ENCODE data around the gene C5orf52. TPM values are rescaled to one million over a fixed set of nuclear protein-coding genes. Genes with fewer than 3 reads are reported as not detected.

The C5orf52 gene
- total and polyA plus RNA-seq, 2 donors (not counting 1 experiment from before 2014, with no cell fraction given), result not detected

- no peak for TF ChIP-seq EZH2 (IDR thresholded peaks at IDR 0.05; ENCODE audit: low read length, missing control alignments)
- TF ChIP-seq CTCF (conservative IDR thresholded peaks at IDR 0.05 in 1 of 2, IDR thresholded peaks at IDR 0.05 in 1 of 2; ENCODE audit: low read depth in 1 of 2, low read length in 2 of 2), result no peak
- Histone ChIP-seq H3K4me2 (ENCODE audit: extremely low read depth, insufficient read depth, low read length) (no peak within 1 kb of the TSS), H3K27ac (ENCODE audit: insufficient read depth, low read length) (no peak within 1 kb of the TSS), H3K27me3 (ENCODE audit: control insufficient read depth, insufficient read depth, low read length) (no peaks in the 10 kb centered on the region), H3K4me3 (replicated peaks in 1 of 4; ENCODE audit: control extremely low read depth in 1 of 4, insufficient read depth in 1 of 4, low read depth in 3 of 4, low read length in 4 of 4) (peak within 1 kb of the TSS in 1 of 4 experiments; percentile 32), H2AFZ (ENCODE audit: low read length) (peak within 1 kb of the TSS; percentile 76), H3K79me2 (ENCODE audit: control insufficient read depth, insufficient read depth, low read length) (no peaks in the 10 kb centered on the region), H3K4me1 (ENCODE audit: control insufficient read depth, extremely low read depth, insufficient read depth, low read length) (no peaks in the 10 kb centered on the region), H3K36me3 (ENCODE audit: control insufficient read depth, insufficient read depth, low read length) (no peaks in the 10 kb centered on the region), H3K9ac (ENCODE audit: insufficient read depth, low read length) (no peak within 1 kb of the TSS), H3K9me3 (ENCODE audit: control insufficient read depth, insufficient read depth, low read depth, low read length) (no peaks in the 10 kb centered on the region), H4K20me1 (ENCODE audit: control insufficient read depth, extremely low read depth, insufficient read depth, low read length) (no peaks in the 10 kb centered on the region)
- DNase-seq (ENCODE audit: low read depth in 2 of 2), result no peak
These were observed 19.0 kb upstream of the C5orf52 start, which contains the start of gene SOX30 for GRCh38 chr5:157652377-157652692. Gene SOX30 (minus strand): TSS chr5:157652438. CDS start chr5:157652078, 360 bp downstream.

GRCh38 chr5:157657516-157657915, 13.8 kb upstream of the C5orf52 start:
- DNase-seq (ENCODE audit: low read depth in 2 of 2), result no peak
- no peaks in the 10 kb centered on the region for H4K20me1 ChIP-seq (ENCODE audit: control insufficient read depth, extremely low read depth, insufficient read depth, low read length)
- TF ChIP-seq EZH2 (IDR thresholded peaks at IDR 0.05; ENCODE audit: low read length, missing control alignments) (no peak), CTCF (conservative IDR thresholded peaks at IDR 0.05 in 1 of 2, IDR thresholded peaks at IDR 0.05 in 1 of 2; ENCODE audit: low read depth in 1 of 2, low read length in 2 of 2) (no peak)

GRCh38 chr5:157658893-157659292, 12.4 kb upstream of the C5orf52 start:
- DNase-seq (ENCODE audit: low read depth in 2 of 2), result no peak
- no peak for TF ChIP-seq CTCF (conservative IDR thresholded peaks at IDR 0.05 in 1 of 2, IDR thresholded peaks at IDR 0.05 in 1 of 2; ENCODE audit: low read depth in 1 of 2, low read length in 2 of 2)
- TF ChIP-seq EZH2 (IDR thresholded peaks at IDR 0.05; ENCODE audit: low read length, missing control alignments), result no peak
- Histone ChIP-seq H3K27me3 (ENCODE audit: control insufficient read depth, insufficient read depth, low read length) (no peaks in the 10 kb centered on the region), H3K4me3 (replicated peaks in 1 of 4; ENCODE audit: control extremely low read depth in 1 of 4, insufficient read depth in 1 of 4, low read depth in 3 of 4, low read length in 4 of 4) (no peak overlapping the region), H3K9ac (ENCODE audit: insufficient read depth, low read length) (no peak overlapping the region), H3K27ac (ENCODE audit: insufficient read depth, low read length) (no peak overlapping the region), H3K79me2 (ENCODE audit: control insufficient read depth, insufficient read depth, low read length) (no peaks in the 10 kb centered on the region), H3K4me2 (ENCODE audit: extremely low read depth, insufficient read depth, low read length) (no peak overlapping the region), H4K20me1 (ENCODE audit: control insufficient read depth, extremely low read depth, insufficient read depth, low read length) (no peaks in the 10 kb centered on the region), H3K9me3 (ENCODE audit: control insufficient read depth, insufficient read depth, low read depth, low read length) (no peaks in the 10 kb centered on the region), H2AFZ (ENCODE audit: low read length) (no peak overlapping the region), H3K4me1 (ENCODE audit: control insufficient read depth, extremely low read depth, insufficient read depth, low read length) (no peaks in the 10 kb centered on the region), H3K36me3 (ENCODE audit: control insufficient read depth, insufficient read depth, low read length) (no peaks in the 10 kb centered on the region)

More at GRCh38 chr5:157657516-157657915, 13.8 kb upstream of the C5orf52 start:
- H3K79me2 ChIP-seq (ENCODE audit: control insufficient read depth, insufficient read depth, low read length), result no peaks in the 10 kb centered on the region
- H3K4me2 ChIP-seq (ENCODE audit: extremely low read depth, insufficient read depth, low read length), result no peak overlapping the region
- no peaks in the 10 kb centered on the region for H3K36me3 ChIP-seq (ENCODE audit: control insufficient read depth, insufficient read depth, low read length)
- no peak overlapping the region for H3K9ac ChIP-seq (ENCODE audit: insufficient read depth, low read length)
- H3K27ac ChIP-seq (ENCODE audit: insufficient read depth, low read length), result no peak overlapping the region
- H3K4me3 ChIP-seq (replicated peaks in 1 of 4; ENCODE audit: control extremely low read depth in 1 of 4, insufficient read depth in 1 of 4, low read depth in 3 of 4, low read length in 4 of 4), result no peak overlapping the region
- H3K9me3 ChIP-seq (ENCODE audit: control insufficient read depth, insufficient read depth, low read depth, low read length), result no peaks in the 10 kb centered on the region
- no peak overlapping the region for H2AFZ ChIP-seq (ENCODE audit: low read length)
- no peaks in the 10 kb centered on the region for H3K4me1 ChIP-seq (ENCODE audit: control insufficient read depth, extremely low read depth, insufficient read depth, low read length)
- H3K27me3 ChIP-seq (ENCODE audit: control insufficient read depth, insufficient read depth, low read length), result no peaks in the 10 kb centered on the region
